Body of pancreas (tissue), 4 donors: ENCODE results near the gene KRT36. TPM values are rescaled to one million over a fixed set of nuclear protein-coding genes. Genes with fewer than 3 reads are reported as not detected.

Experiments used
- ATAC-seq: fragments of 150-250 bp; one replicate; pipeline ENCODE4 v1.9.1; 2016
- DNase-seq, 4 donors: peaks; one replicate each; pipeline ENCODE4 v3.0.0-alpha.2; 2019
- H3K27ac ChIP-seq, 4 donors: fragments of 200-600 bp; sonication (generic); 1 replicate in 3 of 4; 2 replicates in 1 of 4; pipeline versions ENCODE4 v1.5.1 to v1.6.1; 2016 to 2019; ENCODE audit warnings: mild to moderate bottlenecking in 1 of 4, mixed read lengths in 1 of 4, moderate library complexity in 1 of 4
- H3K27me3 ChIP-seq, 2 donors: fragments of 200-600 bp; sonication (generic); one replicate each; pipeline ENCODE4 v1.6.0; 2016; ENCODE audit warnings: mild to moderate bottlenecking in 1 of 2
- H3K36me3 ChIP-seq, 2 donors: fragments of 200-600 bp; sonication (generic); replicated peaks in 1 of 2; 2 replicates each; pipeline ENCODE4 v1.5.1; 2016; ENCODE audit warnings: low read depth in 2 of 2; ENCODE audit not compliant: insufficient read depth in 1 of 2
- H3K4me1 ChIP-seq: fragments of 200-600 bp; sonication (generic); one replicate; pipeline ENCODE4 v1.6.0; 2016
- H3K4me3 ChIP-seq, 2 donors: fragments of 200-600 bp; sonication (generic); 1 replicate in 1 of 2; 2 replicates in 1 of 2; pipeline ENCODE4 v1.5.1; 2016 to 2019
- H3K9me3 ChIP-seq, 3 donors: fragments of 200-600 bp; sonication (generic); 1 replicate in 2 of 3; 2 replicates in 1 of 3; pipeline ENCODE4 v1.5.1; 2016
- POLR2A ChIP-seq, 3 donors: fragments of 450-650 bp; IDR thresholded peaks; one replicate each; pipeline ENCODE4 v1.6.1; 2016; ENCODE audit warnings: antibody characterized with exemption in 3 of 3, mild to moderate bottlenecking in 2 of 3
- WGBS, 2 donors: methylation state at CpG; one replicate each; pipeline ENCODE4 v1.1.5; 2017; 5-methylcytosine and 5-hydroxymethylcytosine counted together
- intact Hi-C: fragments of 100-400 bp; cut with DNase I; formaldehyde crosslinking; loops from one replicate; pipeline ENCODE4 v1.15.1; 2023
- total RNA-seq, 2 donors: library from RNA; depleted of rRNA; stranded (reverse); fragments of >200 nt; gene quantifications; one replicate each; pipeline ENCODE4 v1.1.0, GENCODE V29; 2016
- TF ChIP-seq, protein P1 (sequence below), 7 experiments: fragments of 450-650 bp in 4 of 7; fragments of 200-600 bp in 3 of 7; sonication (generic) in 3 of 7; IDR thresholded peaks; one replicate each; pipeline ENCODE4 v1.5.1; 2016 to 2019; ENCODE audit warnings: antibody characterized with exemption in 7 of 7

Gene KRT36
- total RNA-seq, 2 donors from 2014 or later, result not detected

DNA sequence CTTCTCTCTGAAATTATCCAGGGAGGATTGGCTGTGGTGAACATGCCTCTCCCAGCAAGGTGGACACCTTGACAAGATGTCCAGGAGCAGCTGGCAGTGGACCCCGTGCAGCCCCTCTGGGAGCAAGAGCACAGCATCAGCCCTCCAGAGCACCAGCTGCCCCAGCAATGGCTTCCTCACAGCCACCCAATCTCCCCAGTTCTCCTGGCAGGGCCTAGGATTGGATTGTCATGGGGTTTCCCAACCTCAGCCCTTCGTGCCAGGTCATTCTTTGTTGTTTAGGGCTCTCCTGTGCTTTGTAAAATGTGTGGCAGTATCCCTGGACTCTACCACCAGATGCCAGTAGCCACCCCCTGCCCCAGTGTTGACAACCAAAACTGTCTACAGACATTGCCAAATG lies 1.8 kb upstream of the KRT36 start:
- WGBS, 2 donors, result 67 to 78% methylated on average over 2 of the region's 2 CpGs
- H3K27ac ChIP-seq, result no peak overlapping the region
- H3K36me3 ChIP-seq, result no peaks in the 10 kb centered on the region
- ATAC-seq, result no peak
- TF ChIP-seq, protein P1, sequence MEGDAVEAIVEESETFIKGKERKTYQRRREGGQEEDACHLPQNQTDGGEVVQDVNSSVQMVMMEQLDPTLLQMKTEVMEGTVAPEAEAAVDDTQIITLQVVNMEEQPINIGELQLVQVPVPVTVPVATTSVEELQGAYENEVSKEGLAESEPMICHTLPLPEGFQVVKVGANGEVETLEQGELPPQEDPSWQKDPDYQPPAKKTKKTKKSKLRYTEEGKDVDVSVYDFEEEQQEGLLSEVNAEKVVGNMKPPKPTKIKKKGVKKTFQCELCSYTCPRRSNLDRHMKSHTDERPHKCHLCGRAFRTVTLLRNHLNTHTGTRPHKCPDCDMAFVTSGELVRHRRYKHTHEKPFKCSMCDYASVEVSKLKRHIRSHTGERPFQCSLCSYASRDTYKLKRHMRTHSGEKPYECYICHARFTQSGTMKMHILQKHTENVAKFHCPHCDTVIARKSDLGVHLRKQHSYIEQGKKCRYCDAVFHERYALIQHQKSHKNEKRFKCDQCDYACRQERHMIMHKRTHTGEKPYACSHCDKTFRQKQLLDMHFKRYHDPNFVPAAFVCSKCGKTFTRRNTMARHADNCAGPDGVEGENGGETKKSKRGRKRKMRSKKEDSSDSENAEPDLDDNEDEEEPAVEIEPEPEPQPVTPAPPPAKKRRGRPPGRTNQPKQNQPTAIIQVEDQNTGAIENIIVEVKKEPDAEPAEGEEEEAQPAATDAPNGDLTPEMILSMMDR (IDR thresholded peaks at IDR 0.05), result no peak
- TF ChIP-seq POLR2A (IDR thresholded peaks at IDR 0.05), result no peak
- no peaks in the 10 kb centered on the region for H3K9me3 ChIP-seq
- no peaks in the 10 kb centered on the region for H3K4me1 ChIP-seq
- no peak for DNase-seq
- intact Hi-C loops, result no loop called here
- no peak overlapping the region for H3K4me3 ChIP-seq
- no peaks in the 10 kb centered on the region for H3K27me3 ChIP-seq

DNA sequence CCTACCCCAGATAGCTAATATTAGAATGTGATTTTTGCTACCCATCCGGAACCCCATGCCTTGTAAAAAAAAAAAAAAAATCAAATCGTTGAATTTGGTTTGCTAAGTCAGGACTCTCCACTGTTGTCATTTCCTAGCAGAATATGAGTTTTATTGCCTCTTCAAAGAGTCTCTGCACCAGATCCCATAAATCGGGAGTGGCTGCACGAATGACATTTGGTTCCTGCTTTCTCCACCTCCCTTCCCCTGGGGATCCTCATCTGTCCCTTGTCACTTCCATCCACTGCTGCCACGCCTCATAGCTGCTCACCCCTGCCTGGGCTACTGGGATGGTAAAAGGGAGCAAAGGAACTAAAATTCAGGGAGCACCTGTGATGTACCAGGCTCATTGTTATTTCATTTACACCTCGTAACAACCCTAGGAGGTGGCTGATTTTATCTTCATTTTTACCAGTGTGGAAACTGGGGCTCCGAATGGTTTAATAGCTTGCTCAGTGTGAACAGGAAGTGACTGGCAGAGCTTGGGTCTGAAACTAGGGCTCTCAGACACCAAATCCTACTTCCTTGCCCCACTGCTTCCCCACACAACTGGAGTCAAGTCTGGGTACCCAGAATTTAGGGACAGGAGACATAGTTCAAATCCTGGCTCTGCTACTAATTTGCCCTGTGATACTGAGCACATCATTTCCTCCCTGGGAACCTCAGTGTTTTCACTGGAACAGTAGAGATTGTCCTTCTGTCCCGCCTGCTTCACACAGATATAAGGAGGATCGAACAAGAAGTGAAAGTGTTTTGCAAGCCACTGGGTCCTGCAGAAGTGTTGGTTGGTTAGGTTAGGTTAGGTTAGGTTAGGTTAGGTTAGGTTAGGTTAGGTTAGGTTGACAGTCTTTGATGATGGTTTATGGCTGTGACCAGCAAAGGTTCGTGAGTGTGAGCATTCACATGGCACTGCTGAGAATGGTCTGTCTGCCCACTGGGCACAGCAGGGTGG lies 585 bp upstream of the KRT36 start:
- DNase-seq (no peak), ATAC-seq (no peak)
- intact Hi-C loops, result no loop called here
- no peak overlapping the region for H3K27ac ChIP-seq
- 59 to 62% methylated on average over 10 of the region's 10 CpGs for WGBS, 2 donors
- no peaks in the 10 kb centered on the region for H3K36me3 ChIP-seq
- H3K4me1 ChIP-seq, result no peaks in the 10 kb centered on the region
- H3K4me3 ChIP-seq, result no peak overlapping the region
- no peaks in the 10 kb centered on the region for H3K9me3 ChIP-seq
- TF ChIP-seq, protein P1 (IDR thresholded peaks at IDR 0.05), result no peak
- TF ChIP-seq POLR2A (IDR thresholded peaks at IDR 0.05), result no peak
- no peaks in the 10 kb centered on the region for H3K27me3 ChIP-seq

DNA sequence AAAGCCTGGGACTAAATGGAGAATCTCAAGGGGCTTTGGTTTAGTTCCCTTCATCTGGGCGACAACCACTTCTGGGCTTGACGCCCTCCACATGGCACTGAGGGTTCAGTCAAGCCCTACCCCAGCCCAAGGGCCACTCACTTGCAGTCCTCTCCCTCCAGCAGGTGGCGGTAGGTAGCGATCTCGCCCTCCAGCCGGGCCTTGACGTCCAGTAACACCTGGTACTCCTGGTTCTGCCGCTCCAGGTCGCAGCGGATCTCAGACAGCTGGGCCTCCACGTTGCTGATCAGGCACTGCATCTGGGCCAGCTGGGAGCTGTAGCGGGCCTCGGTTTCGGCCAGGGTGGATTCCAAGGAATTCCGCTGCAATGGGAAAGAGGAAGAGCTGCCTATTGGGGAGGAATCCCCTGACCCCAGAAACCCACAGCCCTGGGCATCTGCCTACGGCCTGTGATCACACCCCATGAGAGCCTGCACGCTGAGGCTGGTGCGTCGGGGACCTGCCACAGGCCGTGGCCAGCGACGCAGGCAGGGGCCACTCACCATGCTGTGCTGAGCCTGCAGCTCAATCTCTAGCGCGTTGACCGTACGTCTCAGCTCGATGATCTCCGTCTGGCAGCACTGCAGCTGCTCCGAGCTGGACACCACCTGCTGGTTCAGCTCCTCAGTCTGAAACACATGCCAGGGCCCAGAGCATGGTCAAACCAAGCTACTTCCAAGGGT lies 2.7 kb downstream of the KRT36 start:
- TF ChIP-seq, protein P1 (IDR thresholded peaks at IDR 0.05), result peak; percentile 20 to 49 (median 42)
- no peak for TF ChIP-seq POLR2A (IDR thresholded peaks at IDR 0.05)
- 21 to 46% methylated on average over 12 to 29 of the region's 29 CpGs for WGBS, 2 donors
- peak; percentile 53 to 66 (median 56) for DNase-seq

DNA sequence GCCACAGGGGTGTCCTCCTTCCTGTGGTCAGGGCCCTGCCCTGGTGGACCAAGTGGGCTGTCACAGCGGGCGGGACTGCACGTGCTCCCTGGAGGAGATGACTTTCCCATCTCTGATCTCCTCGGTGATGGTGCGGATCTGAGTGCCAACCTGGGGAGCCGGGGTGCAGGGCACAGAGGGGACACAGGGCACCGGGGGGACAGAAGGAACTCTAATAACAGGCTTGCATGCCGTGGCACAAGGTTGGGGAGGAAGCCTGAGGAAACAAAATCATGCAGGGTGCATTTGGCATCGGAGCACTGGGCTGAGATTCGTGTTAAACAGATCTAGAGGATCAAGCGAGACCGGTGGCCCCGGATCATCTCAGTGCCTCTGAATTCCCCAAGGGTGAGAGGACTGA lies 3.4 kb downstream of the KRT36 start:
- Histone ChIP-seq H3K4me1 (no peaks in the 10 kb centered on the region), H3K9me3 (no peaks in the 10 kb centered on the region), H3K36me3 (no peaks in the 10 kb centered on the region), H3K27ac (no peak overlapping the region), H3K27me3 (no peaks in the 10 kb centered on the region), H3K4me3 (no peak overlapping the region)
- intact Hi-C loops, result no loop called here
- ATAC-seq, result no peak
- no peak for DNase-seq
- TF ChIP-seq, protein P1 (IDR thresholded peaks at IDR 0.05), result no peak
- no peak for TF ChIP-seq POLR2A (IDR thresholded peaks at IDR 0.05)
- WGBS, 2 donors, result 82% methylated on average over 12 to 13 of the region's 13 CpGs

More for the DNA sequence above, 2.7 kb downstream of the KRT36 start:
- Histone ChIP-seq H3K4me3 (no peak overlapping the region), H3K27ac (no peak overlapping the region), H3K36me3 (no peaks in the 10 kb centered on the region), H3K27me3 (no peaks in the 10 kb centered on the region), H3K4me1 (no peaks in the 10 kb centered on the region), H3K9me3 (no peaks in the 10 kb centered on the region)
- intact Hi-C loops, result no loop called here
- ATAC-seq, result peak; percentile 52
